GM19239 (cell line): ENCODE data around the gene EGLN2.
"Not testable (repeated sequence)": the region's sequence is repeated elsewhere in the genome, so short reads cannot be mapped to it uniquely, and the experiment has no call there.

Experiments
- DNase-seq: peaks from one replicate; pipeline ENCODE4 v3.0.0; 2011; ENCODE audit warnings: low spot score; ENCODE audit not compliant: insufficient read length
- FAIRE-seq: peaks from 2 replicates; lab custom pipeline; 2011; peaks lifted over from hg19 to GRCh38; lab: Jason Lieb, UNC

EGLN2 gene

GRCh38 chr19:40775632-40776022, 23.4 kb upstream of the EGLN2 start:
- DNase-seq (no peak), FAIRE-seq (no peak)

- FAIRE-seq = no peak
- no peak for DNase-seq
Observed at GRCh38 chr19:40776364-40776763, 22.6 kb upstream of the EGLN2 start.

- peak; percentile 99 for FAIRE-seq
- DNase-seq = peak; percentile 67
Observed at GRCh38 chr19:40776932-40777644, 21.9 kb upstream of the EGLN2 start.

- DNase-seq (no peak), FAIRE-seq (no peak)
Observed at GRCh38 chr19:40777645-40777936, 21.4 kb upstream of the EGLN2 start.

- FAIRE-seq (peak; percentile 83), DNase-seq (peak; percentile 85)
Observed at GRCh38 chr19:40777937-40778705, 20.9 kb upstream of the EGLN2 start, which contains the start of gene RAB4B. Gene RAB4B, plus strand, starts transcription at chr19:40778247. Its CDS starts 129 bp downstream, at chr19:40778376.

GRCh38 chr19:40778706-40779284, 20.2 kb upstream of the EGLN2 start:
- DNase-seq (no peak), FAIRE-seq (no peak)

- FAIRE-seq (peak; percentile 47), DNase-seq (peak; percentile 27)
Observed at GRCh38 chr19:40780582-40780981, 18.4 kb upstream of the EGLN2 start.

GRCh38 chr19:40781140-40781539, 17.9 kb upstream of the EGLN2 start:
- FAIRE-seq = no peak
- no peak for DNase-seq

- no peak for FAIRE-seq
- DNase-seq = no peak
Observed at GRCh38 chr19:40783711-40784110, 15.3 kb upstream of the EGLN2 start.

- not testable (repeated sequence) for FAIRE-seq, DNase-seq
Observed at GRCh38 chr19:40784146-40784545, 14.8 kb upstream of the EGLN2 start.

GRCh38 chr19:40785526-40785925, 13.5 kb upstream of the EGLN2 start:
- no peak for FAIRE-seq
- DNase-seq = no peak

- FAIRE-seq = no peak
- DNase-seq = no peak
Observed at GRCh38 chr19:40786060-40787037, 12.6 kb upstream of the EGLN2 start.

GRCh38 chr19:40791349-40791748, 7.6 kb upstream of the EGLN2 start:
- no peak for FAIRE-seq
- no peak for DNase-seq

GRCh38 chr19:40791996-40792395, 7.0 kb upstream of the EGLN2 start:
- FAIRE-seq = no peak
- DNase-seq = no peak

GRCh38 chr19:40797166-40797962, 1.6 kb upstream of the EGLN2 start:
- FAIRE-seq (no peak), DNase-seq (no peak)

- DNase-seq = peak; percentile 81
- FAIRE-seq = no peak
Observed at GRCh38 chr19:40797963-40798682, 868 bp upstream of the EGLN2 start.

GRCh38 chr19:40799558-40800338, 757 bp downstream of the EGLN2 start:
- no peak for FAIRE-seq

More at GRCh38 chr19:40799558-40800338, 757 bp downstream of the EGLN2 start:
- DNase-seq = peak; percentile 43
